Esophagus squamous epithelium (tissue), 4 donors: ENCODE data around the gene SOCS1.

Experiments
- CTCF ChIP-seq, 6 experiments: fragments of 450-650 bp in 4 of 6; fragments of 200-600 bp in 2 of 6; sonication (generic) in 2 of 6; IDR thresholded peaks; one replicate each; pipeline ENCODE4 v1.5.1; 2016 to 2019; ENCODE audit warnings: antibody characterized with exemption in 6 of 6, mild to moderate bottlenecking in 4 of 6, moderate library complexity in 4 of 6
- POLR2A ChIP-seq, 4 donors: fragments of 450-650 bp; IDR thresholded peaks; one replicate each; pipeline ENCODE4 v1.6.1; 2017; ENCODE audit warnings: antibody characterized with exemption in 4 of 4, mild to moderate bottlenecking in 4 of 4, moderate library complexity in 3 of 4

- TF ChIP-seq CTCF (IDR thresholded peaks at IDR 0.05), result no peak
- TF ChIP-seq POLR2A (IDR thresholded peaks at IDR 0.05), result no peak
Measured at GRCh38 chr16:11224894-11225676, 30.9 kb downstream of the SOCS1 start.
